A549 (cell line): ENCODE data around the gene KMT2C.

ENCODE experiments used
- EHMT2 ChIP-seq: fragments of 200-600 bp; sonication (generic); IDR thresholded peaks from 2 replicates; pipeline ENCODE4 v1.6.1; 2016; ENCODE audit warnings: antibody characterized with exemption, low read depth, mild to moderate bottlenecking, moderate library complexity
- EP300 ChIP-seq, 2 experiments: fragments of >200 bp; sonication (Bioruptor Twin); formaldehyde crosslinking; IDR thresholded peaks; 2 replicates in 1 of 2; 3 replicates in 1 of 2; pipeline ENCODE4 v1.6.1; 2016 to 2017
- ESRRA ChIP-seq: fragments of 150-350 bp; IDR thresholded peaks from 2 replicates; pipeline ENCODE4 v1.6.1; 2014; ENCODE audit warnings: mild to moderate bottlenecking, low read length, borderline replicate concordance
- HOXB5 ChIP-seq: fragments of 250-450 bp; sonication (Bioruptor Pico); IDR thresholded peaks from 2 replicates; pipeline ENCODE4 v1.5.0; 2020; ENCODE audit warnings: mild to moderate bottlenecking, moderate library complexity
- MAZ ChIP-seq: fragments of 150-350 bp; IDR thresholded peaks from 2 replicates; pipeline ENCODE4 v1.6.1; 2014; ENCODE audit warnings: antibody characterized with exemption, low read depth, low read length, borderline replicate concordance
- POLR2A ChIP-seq: IDR thresholded peaks from 2 replicates; pipeline ENCODE4 v1.6.1; 2012; ENCODE audit warnings: mild to moderate bottlenecking, low read length
- RAD21 ChIP-seq, 2 experiments: fragments of >200 bp in 1 of 2; sonication (Bioruptor Twin) in 1 of 2; formaldehyde crosslinking in 1 of 2; IDR thresholded peaks in 1 of 2; conservative IDR thresholded peaks in 1 of 2; 2 replicates in 1 of 2; 3 replicates in 1 of 2; pipeline ENCODE4 v1.6.1; 2012 to 2018; ENCODE audit warnings: inconsistent platforms in 1 of 2
- RCOR1 ChIP-seq: fragments of 150-350 bp; IDR thresholded peaks from 2 replicates; pipeline ENCODE4 v1.6.1; 2014; ENCODE audit warnings: antibody characterized with exemption, low read length, low read depth
- ZFP36 ChIP-seq: fragments of 450-650 bp; IDR thresholded peaks from 2 replicates; pipeline ENCODE4 v1.6.1; 2014; ENCODE audit warnings: borderline replicate concordance; ENCODE audit not compliant: partially characterized antibody
- TF ChIP-seq, protein P1 (sequence below): IDR thresholded peaks from 2 replicates; pipeline ENCODE4 v1.6.1; 2012
- TF ChIP-seq, protein P2 (sequence below): fragments of >200 bp; sonication (Bioruptor Twin); formaldehyde crosslinking; IDR thresholded peaks from 3 replicates; pipeline ENCODE4 v1.5.1; 2016
- TF ChIP-seq, protein P3 (sequence below): fragments of 450-650 bp; IDR thresholded peaks from 2 replicates; pipeline ENCODE4 v1.6.1; 2014; ENCODE audit warnings: antibody characterized with exemption
- TF ChIP-seq, protein P4 (sequence below): fragments of >200 bp; sonication (Bioruptor Twin); formaldehyde crosslinking; IDR thresholded peaks from 3 replicates; pipeline ENCODE4 v1.6.1; 2016

DNA sequence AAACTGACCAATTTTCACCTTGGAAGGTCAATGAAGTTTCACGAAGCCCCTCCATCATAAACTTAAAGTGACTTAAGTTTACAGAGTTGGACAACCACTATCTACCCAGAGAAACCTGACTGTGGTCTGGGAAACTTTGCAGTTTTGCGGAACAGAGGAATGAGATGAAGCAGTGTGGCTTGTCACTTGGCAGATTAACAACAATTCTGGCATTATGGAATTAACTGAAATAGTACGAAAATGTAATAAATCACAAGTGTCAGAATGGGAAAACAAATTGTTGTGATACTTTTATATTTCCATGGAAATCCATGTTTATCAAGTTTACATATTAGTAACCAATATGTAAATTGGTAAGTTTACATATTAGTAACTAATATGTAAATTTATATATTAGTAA is 4.9 kb downstream of the KMT2C start:
- TF ChIP-seq, protein P1, sequence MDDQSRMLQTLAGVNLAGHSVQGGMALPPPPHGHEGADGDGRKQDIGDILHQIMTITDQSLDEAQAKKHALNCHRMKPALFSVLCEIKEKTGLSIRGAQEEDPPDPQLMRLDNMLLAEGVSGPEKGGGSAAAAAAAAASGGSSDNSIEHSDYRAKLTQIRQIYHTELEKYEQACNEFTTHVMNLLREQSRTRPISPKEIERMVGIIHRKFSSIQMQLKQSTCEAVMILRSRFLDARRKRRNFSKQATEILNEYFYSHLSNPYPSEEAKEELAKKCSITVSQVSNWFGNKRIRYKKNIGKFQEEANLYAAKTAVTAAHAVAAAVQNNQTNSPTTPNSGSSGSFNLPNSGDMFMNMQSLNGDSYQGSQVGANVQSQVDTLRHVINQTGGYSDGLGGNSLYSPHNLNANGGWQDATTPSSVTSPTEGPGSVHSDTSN: no peak
- TF ChIP-seq RAD21 (conservative IDR thresholded peaks at IDR 0.05 in 1 of 2, IDR thresholded peaks at IDR 0.05 in 1 of 2) (no peak), POLR2A (no peak), EP300 (IDR thresholded peaks at IDR 0.05) (no peak), MAZ (no peak), EHMT2 (no peak), ESRRA (no peak), HOXB5 (CRISPR knock-in tag) (no peak), ZFP36 (no peak), RCOR1 (no peak)
- TF ChIP-seq, protein P2, sequence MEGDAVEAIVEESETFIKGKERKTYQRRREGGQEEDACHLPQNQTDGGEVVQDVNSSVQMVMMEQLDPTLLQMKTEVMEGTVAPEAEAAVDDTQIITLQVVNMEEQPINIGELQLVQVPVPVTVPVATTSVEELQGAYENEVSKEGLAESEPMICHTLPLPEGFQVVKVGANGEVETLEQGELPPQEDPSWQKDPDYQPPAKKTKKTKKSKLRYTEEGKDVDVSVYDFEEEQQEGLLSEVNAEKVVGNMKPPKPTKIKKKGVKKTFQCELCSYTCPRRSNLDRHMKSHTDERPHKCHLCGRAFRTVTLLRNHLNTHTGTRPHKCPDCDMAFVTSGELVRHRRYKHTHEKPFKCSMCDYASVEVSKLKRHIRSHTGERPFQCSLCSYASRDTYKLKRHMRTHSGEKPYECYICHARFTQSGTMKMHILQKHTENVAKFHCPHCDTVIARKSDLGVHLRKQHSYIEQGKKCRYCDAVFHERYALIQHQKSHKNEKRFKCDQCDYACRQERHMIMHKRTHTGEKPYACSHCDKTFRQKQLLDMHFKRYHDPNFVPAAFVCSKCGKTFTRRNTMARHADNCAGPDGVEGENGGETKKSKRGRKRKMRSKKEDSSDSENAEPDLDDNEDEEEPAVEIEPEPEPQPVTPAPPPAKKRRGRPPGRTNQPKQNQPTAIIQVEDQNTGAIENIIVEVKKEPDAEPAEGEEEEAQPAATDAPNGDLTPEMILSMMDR: no peak
- TF ChIP-seq, protein P3, sequence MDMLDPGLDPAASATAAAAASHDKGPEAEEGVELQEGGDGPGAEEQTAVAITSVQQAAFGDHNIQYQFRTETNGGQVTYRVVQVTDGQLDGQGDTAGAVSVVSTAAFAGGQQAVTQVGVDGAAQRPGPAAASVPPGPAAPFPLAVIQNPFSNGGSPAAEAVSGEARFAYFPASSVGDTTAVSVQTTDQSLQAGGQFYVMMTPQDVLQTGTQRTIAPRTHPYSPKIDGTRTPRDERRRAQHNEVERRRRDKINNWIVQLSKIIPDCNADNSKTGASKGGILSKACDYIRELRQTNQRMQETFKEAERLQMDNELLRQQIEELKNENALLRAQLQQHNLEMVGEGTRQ: no peak
- TF ChIP-seq, protein P4, sequence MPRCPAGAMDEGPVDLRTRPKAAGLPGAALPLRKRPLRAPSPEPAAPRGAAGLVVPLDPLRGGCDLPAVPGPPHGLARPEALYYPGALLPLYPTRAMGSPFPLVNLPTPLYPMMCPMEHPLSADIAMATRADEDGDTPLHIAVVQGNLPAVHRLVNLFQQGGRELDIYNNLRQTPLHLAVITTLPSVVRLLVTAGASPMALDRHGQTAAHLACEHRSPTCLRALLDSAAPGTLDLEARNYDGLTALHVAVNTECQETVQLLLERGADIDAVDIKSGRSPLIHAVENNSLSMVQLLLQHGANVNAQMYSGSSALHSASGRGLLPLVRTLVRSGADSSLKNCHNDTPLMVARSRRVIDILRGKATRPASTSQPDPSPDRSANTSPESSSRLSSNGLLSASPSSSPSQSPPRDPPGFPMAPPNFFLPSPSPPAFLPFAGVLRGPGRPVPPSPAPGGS: no peak
